Upper lobe of right lung (tissue), 1 donor: Measurements from ENCODE around the gene TICAM1. TPM values are rescaled to one million over a fixed set of nuclear protein-coding genes. Genes with fewer than 3 reads are reported as not detected.
"Not testable (repeated sequence)": the region's sequence is repeated elsewhere in the genome, so short reads cannot be mapped to it uniquely, and the experiment has no call there.

Experiments
- ATAC-seq: fragments of 200-7000 bp; cut with Tn5 transposase; one replicate; pipeline ENCODE4 v1.9.1; 2020; ENCODE audit warnings: mild to moderate bottlenecking, moderate library complexity
- DNase-seq: peaks from one replicate; pipeline ENCODE4 v3.0.0-alpha.2; 2020
- H3K27ac ChIP-seq: fragments of 200-600 bp; one replicate; pipeline ENCODE4 v1.8.0; 2022
- H3K27me3 ChIP-seq: fragments of 200-600 bp; one replicate; pipeline ENCODE4 v1.8.0; 2022; ENCODE audit warnings: mild to moderate bottlenecking
- H3K36me3 ChIP-seq: fragments of 200-600 bp; one replicate; pipeline ENCODE4 v1.8.0; 2022
- H3K4me1 ChIP-seq: fragments of 200-600 bp; one replicate; pipeline ENCODE4 v1.8.0; 2022
- H3K4me3 ChIP-seq: fragments of 200-600 bp; one replicate; pipeline ENCODE4 v1.8.0; 2022; ENCODE audit warnings: mild to moderate bottlenecking
- H3K9me3 ChIP-seq: fragments of 200-600 bp; one replicate; pipeline ENCODE4 v1.8.0; 2022
- CTCF ChIP-seq: fragments of 200-600 bp; IDR thresholded peaks from one replicate; pipeline ENCODE4 v1.8.0; 2022; ENCODE audit warnings: antibody characterized with exemption
- intact Hi-C: fragments of 100-400 bp; cut with DNase I; formaldehyde crosslinking; loops from one replicate; pipeline ENCODE4 v1.11.0; 2022
- total RNA-seq: library from RNA; stranded (reverse); fragmentation: NEBNext Ultra II Directional; extraction: Animal tissue kit (Norgen Biotek cat#: 25700); gene quantifications from one replicate; pipeline ENCODE4 v1.2.1, GENCODE V29; 2021
- donor health status: DM: no; HTN: yes; CAD: no; lungs with severe emphysema.

TICAM1 gene
- total RNA-seq, 1 donor from 2014 or later: 16.6 TPM

- Histone ChIP-seq H3K36me3 (peaks cover 38% of the 10 kb centered on the region), H3K4me3 (no peak overlapping the region), H3K27ac (no peak overlapping the region), H3K9me3 (no peaks in the 10 kb centered on the region), H3K4me1 (no peaks in the 10 kb centered on the region), H3K27me3 (no peaks in the 10 kb centered on the region)
- no peak for TF ChIP-seq CTCF
- no peak for DNase-seq
- intact Hi-C loops: no loop called here
- no peak for ATAC-seq
These were observed 17.5 kb upstream of the TICAM1 start for GRCh38 chr19:4849019-4849418.

- Histone ChIP-seq H3K36me3 (peaks cover 51% of the 10 kb centered on the region), H3K27ac (no peak overlapping the region), H3K27me3 (no peaks in the 10 kb centered on the region), H3K4me3 (no peak overlapping the region), H3K4me1 (no peaks in the 10 kb centered on the region), H3K9me3 (no peaks in the 10 kb centered on the region)
- TF ChIP-seq CTCF: no peak
- ATAC-seq (no peak), DNase-seq (no peak)
- intact Hi-C loops: no loop called here
These were observed 15.9 kb upstream of the TICAM1 start for GRCh38 chr19:4847190-4847973.

- ATAC-seq, H3K4me3 ChIP-seq, H3K4me1 ChIP-seq, DNase-seq, H3K9me3 ChIP-seq, H3K27me3 ChIP-seq, intact Hi-C loops, H3K27ac ChIP-seq: not testable (repeated sequence)
- peaks cover 54% of the 10 kb centered on the region for H3K36me3 ChIP-seq
These were observed 14.5 kb upstream of the TICAM1 start for GRCh38 chr19:4845975-4846374.

- ATAC-seq: no peak
- H3K27me3 ChIP-seq: no peaks in the 10 kb centered on the region
- DNase-seq: no peak
- H3K9me3 ChIP-seq: no peaks in the 10 kb centered on the region
- no peaks in the 10 kb centered on the region for H3K4me1 ChIP-seq
- intact Hi-C loops: no loop called here
- H3K36me3 ChIP-seq: peaks cover 59% of the 10 kb centered on the region
- no peak for TF ChIP-seq CTCF
- H3K4me3 ChIP-seq: no peak overlapping the region
- H3K27ac ChIP-seq: peak overlapping the region; percentile 42
These were observed 13.1 kb upstream of the TICAM1 start for GRCh38 chr19:4844348-4845179.

- no peaks in the 10 kb centered on the region for H3K4me1 ChIP-seq
- intact Hi-C loops: no loop called here
- DNase-seq (no peak), ATAC-seq (no peak)
- H3K9me3 ChIP-seq: no peaks in the 10 kb centered on the region
- no peak overlapping the region for H3K4me3 ChIP-seq
- H3K27me3 ChIP-seq: no peaks in the 10 kb centered on the region
- TF ChIP-seq CTCF: no peak
- peaks cover 65% of the 10 kb centered on the region for H3K36me3 ChIP-seq
- H3K27ac ChIP-seq: no peak overlapping the region
These were observed 12.1 kb upstream of the TICAM1 start for GRCh38 chr19:4843647-4843965.

GRCh38 chr19:4839192-4839591, 7.7 kb upstream of the TICAM1 start:
- Histone ChIP-seq H3K36me3 (peaks cover 47% of the 10 kb centered on the region), H3K27ac (no peak overlapping the region), H3K27me3 (no peaks in the 10 kb centered on the region), H3K4me3 (no peak overlapping the region), H3K4me1 (no peaks in the 10 kb centered on the region), H3K9me3 (no peaks in the 10 kb centered on the region)
- intact Hi-C loops: no loop called here
- TF ChIP-seq CTCF: no peak
- ATAC-seq (no peak), DNase-seq (no peak)
